DMS79 (cell line): Measurements from ENCODE around the gene MAN1B1.
"Not testable (repeated sequence)": the region's sequence is repeated elsewhere in the genome, so short reads cannot be mapped to it uniquely, and the experiment has no call there.

ENCODE experiments used
- DNase-seq: peaks from one replicate; lab custom pipeline; 2025; lab: John Stamatoyannopoulos, UW

Gene MAN1B1

DNA sequence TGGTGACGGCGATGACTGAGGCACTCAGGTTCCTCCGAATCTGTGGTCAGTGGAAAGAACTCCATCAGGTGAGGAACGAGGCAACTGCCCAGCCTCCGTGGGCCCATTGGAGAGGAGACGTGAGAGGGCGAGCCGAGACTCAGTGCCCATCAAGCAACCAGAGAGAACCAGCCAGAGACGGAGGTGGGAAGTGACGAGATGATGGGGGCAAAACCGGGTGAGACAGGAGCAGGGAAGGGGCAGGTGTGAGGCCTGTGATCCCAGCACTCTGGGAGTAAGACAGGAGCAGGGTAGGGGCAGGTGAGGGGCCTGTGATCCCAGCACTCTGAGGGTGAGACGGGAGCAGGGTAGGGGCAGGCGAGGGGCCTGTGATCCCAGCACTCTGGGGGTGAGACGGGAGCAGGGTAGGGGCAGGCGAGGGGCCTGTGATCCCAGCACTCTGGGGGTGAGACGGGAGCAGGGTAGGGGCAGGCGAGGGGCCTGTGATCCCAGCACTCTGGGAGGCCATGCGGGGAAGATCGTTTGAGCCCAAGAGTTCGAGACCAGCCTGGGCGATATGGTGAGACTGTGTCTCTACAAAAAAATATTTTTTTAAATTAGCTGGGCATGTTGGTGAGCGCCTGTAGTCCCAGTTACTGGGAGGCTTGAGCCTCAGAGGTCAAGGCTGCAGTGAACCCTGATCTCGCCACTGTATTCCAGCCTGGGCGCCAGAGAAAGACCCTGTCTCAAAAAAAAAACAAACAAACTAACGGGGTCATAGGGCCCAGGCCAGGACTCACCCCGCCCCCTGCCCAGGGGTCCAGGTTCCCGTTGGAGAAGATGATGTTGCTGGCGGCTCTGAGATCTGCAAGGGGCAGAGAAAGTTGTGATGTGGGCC lies 24.4 kb downstream of the MAN1B1 start:
- DNase-seq, result no peak

DNA sequence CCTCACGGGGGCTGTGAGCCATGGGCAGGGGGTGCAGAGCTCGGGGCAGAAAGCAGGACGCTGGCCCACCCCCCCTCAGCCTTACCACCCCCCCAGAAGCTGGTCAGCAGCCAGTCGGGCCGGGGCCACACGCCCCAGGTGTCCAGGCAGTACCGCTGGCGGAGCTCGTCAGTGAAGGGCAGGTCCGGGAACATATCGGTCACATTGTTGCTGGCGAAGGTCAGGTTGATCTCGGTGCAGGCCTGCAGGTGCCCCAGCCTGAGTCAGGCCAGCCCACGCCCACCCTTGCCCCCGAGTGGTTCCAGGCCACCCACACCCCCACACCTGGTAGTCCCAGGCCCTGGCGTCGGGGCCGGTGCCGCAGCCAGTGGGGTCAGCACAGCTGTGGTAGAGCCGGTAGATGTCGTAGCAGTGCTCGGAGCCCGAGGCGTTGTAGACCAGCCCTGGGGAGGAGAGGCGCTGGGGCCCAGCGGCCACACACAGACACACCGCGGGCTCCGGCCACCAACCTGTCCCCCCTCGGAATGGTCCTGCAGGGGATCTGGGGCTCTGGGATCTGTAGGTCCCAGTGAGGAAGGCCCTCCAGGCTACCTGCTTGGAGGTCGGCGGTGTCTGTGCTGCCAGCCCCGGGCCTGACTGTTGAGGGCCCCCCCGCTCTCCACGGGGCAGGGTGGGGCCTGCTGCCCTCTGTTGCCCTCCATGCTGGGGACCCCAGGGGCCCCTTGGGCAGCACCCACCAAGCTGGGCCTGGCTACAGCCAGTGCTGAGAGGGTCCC lies 25.2 kb downstream of the MAN1B1 start:
- no peak for DNase-seq

DNA sequence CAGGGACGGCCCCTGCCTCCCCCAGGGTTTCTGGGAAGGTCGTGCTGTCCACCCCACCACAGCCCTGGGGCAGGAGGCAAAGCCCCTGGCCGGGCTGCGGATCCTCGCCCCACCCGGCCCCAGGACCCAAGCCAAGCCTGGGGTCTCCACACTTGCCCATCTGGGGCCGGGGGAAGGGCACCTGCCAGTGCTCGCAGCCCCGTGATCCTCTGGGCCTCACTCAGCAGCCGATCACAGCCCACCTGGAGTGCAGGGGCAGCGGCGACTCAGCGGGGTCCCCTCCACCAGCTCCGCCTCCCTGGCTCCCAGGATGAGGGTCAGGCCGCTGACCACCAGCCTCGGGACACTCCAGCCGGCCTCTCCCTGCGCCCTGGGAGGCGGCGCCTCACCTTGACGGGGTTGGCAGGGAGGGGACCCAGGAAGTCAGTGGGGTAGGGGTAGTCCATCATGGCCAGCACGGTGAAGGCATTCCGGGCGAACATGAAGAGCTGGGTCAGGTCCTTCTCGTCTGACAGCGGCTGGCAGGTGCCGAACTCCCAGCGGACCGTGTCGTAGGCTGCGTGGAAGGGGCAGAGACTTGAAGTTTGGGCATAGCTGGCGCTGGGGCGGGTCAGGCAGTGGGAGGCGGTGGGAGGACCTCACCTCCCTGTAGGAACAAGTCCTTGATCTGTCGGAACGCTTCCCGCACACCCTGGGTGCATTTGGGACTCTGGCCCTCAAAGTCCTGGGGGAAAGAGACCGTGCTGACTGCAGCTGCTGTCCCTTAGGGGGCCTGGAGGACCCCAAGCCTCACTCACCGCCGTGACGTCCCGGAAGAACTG lies 26.0 kb downstream of the MAN1B1 start:
- no peak for DNase-seq

DNA sequence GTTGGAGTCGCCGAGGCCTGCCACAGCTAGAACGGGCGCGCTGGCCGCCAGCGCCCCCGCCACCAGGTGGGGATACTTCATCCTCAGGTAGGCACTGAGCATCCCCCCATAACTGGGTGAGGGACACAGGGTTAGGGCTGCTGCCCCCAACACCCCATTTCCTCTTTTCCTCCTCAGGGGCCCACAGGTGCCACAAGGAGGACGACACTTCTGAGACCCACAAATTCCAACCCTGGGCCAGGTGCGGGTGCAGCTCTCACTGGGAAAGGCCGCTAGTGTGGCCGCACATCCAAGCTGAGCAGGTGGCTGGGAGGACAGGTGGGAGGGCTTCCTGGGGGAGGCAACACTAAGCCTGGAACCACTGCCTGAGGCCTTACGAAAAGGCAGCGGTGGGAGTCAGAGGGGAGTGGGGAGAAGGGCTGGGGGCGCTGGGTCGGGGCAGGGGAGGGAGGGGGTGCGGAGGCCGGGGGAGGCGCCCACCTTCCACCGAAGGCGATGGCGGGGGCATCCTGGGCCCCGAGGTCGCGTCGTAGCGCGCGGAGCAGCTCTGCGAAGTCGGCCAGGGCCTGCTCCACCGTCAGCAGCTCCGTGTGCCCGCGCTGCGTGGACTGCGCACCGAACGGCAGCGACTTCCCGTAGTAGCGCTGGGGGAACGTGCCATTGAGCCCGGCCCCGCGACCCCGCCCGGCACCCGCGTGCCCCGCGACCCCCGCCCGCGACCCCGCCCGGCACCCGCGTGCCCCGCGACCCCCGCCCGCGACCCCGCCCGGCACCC lies 26.8 kb downstream of the MAN1B1 start:
- DNase-seq, result no peak

DNA sequence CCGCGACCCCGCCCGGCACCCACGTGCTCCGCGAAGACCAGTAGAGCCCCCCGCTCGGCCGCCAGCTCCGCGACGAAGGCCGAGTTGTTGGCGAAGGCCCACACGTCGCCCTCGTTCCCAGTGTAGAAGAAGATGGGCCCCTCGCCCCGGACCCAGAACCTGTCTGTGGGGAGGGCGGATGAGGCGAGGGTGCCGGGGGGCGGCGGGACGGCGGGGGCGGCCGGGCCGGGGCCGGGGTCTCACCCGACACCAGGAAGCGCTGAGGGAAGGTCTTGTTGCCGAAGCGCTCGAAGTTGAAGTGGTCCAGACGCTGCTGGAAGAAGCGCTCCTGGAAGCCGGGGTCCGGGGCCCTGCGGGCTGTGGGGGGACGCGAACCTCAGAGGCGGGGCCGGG lies 27.4 kb downstream of the MAN1B1 start:
- no peak for DNase-seq

DNA sequence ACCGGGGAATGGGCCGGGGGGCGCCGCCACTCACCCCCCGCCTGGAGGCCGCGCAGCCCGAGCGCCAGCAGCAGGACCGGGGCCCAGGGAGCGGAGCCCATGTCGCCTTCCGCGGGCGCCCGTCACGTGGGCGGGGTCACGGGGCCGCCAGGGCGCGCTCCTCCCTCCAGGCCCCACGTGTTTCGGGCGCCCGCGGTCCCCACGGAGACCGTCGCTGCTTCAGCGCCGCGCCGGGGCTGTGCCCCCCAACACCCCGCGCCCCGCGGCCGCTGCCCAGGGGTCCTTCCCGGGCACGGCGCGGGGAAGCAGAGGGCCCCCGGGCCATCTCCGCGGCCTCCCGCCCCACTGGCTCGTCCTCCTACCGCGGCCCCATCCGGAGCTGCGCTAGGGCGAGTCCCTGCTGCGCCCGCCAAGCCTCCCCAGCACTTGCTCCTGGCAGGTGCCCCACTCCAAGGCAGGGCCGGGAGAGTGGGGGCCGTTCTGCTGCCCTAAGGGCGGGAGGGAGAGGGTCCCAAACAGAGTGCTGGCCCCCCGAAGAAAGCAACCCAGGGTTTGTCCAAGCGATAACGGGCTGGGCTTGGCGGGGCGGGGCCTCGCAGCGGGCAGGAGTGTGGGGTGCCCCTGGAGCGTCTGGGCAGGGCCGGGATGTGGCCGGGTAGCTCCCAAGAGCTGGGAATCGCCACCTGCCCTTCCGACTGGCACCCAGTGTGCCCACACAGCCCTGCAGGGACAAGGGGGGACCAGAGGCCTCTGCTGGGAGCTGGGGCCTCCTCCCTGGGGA lies 28.0 kb downstream of the MAN1B1 start, which contains the start of gene DPP7:
Gene DPP7 (minus strand): TSS at position 121 of the 781 bp plus-strand sequence. CDS start 20 bp downstream, at position 101.
- no peak for DNase-seq

DNA sequence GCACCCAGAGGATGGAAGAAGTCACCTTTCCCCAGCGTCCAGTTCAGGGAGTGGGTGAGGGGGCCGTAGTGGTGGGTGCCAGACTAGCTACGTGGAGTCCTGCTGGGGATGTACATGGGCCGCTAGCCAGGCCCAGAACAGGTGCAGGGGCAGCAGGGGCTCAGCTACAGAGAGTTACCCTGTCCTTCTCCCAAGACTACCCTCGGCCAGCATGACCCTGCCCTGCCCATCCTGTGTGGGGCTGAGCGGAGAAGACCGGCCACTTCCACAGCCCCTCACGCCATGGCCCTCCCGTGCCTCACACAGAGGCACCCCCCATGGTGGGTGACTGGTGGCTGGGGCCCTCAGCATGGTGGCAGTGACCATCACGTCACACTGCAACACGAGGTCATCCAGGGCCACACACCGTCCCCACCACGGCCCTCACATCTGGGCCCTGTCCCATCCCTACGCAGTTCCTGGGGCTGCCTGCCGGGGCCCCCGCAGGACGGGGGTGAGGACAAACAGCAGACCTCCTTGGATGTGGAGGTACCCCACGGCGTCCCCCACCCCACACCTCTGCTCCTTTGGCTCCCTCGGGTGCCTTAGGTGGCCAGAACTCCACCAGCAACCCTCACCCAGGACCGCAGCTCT lies 28.7 kb downstream of the MAN1B1 start:
- DNase-seq, result no peak

DNA sequence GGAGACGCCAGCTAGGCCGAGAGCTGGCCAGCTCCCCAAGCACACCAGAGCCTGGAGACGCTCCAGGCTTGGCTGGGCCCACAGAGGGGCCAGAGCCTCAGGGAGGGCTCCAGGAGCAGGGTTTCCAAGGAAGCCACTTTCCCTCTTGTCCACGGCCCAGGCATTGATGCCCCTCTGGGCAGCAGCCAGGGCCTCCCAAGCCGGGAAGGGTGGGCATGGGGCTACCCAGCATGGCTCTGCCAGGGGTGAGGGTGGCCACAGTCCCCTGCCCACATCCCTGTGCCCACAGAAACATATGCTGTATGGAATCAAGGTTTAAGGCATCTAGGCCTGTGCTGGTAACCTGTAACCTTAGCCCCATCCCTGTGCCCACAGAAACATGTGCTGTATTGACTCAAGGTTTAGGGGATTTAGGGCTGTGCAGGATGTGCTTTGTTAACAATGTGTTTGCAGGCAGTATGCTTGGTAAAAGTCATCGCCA lies 29.3 kb downstream of the MAN1B1 start:
- no peak for DNase-seq

DNA sequence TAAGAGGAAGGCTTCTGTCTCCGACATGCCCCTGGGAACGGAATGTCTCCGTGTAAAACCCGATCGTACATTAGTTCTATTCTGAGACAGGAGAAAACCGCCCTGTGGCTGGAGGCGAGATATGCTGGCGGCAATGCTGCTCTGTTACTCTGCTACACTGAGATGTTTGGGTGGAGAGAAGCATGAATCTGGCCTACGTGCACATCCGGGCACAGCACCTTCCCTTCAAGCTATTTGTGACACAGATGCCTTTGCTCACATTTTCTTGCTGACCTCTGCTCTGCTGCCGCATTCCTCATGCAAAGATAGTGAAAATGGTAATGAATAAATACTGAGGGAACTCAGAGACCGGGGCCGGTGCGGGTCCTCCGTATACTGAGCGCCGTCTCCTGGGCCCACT lies 29.9 kb downstream of the MAN1B1 start:
- no peak for DNase-seq

DNA sequence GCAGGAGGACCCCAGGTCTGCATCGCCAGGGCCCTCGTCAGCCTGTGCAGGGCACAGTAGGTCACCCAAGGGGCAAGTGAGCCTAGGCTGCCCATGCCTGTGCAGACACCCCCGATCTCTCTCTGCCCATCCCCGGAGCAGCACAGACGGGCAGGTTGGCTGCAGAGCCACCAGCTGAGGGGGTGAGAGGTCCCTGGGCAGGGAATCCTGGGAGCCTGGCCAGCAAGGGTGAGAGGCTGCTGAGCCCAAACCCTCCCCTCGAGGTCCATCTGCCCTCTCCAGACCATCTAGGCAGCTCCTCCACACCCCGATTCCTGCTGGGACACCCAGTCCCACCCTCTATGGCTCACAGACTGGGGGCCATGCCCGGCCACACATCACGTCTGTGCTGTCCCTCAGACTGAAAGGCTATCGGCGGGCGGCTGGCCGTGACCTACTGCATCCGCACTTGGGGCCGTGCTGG lies 30.5 kb downstream of the MAN1B1 start:
- no peak for DNase-seq

DNA sequence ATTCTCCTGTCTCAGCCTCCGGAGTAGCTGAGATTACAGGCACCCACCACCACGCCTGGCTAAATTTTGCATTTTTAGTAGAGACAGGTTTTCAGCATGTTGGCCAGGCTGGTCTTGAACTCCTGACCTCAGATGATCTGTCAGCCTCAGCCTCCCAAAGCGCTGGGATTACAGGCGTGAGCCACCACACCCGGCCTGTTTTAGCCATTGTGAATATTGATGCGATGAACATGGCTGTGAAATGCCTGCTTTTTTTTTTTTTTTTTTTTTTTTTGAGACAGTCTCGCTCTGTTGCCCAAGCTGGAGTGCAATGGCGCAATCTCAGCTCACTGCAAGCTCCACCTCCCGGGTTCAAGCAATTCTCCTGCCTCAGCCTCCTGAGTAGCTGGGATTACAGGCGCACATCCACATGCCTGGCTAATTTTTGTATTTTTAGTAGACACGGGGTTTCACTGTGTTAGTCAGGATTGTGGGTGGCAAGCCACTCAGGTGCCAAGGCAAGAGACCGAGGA lies 31.4 kb downstream of the MAN1B1 start:
- DNase-seq, result not testable (repeated sequence)

DNA sequence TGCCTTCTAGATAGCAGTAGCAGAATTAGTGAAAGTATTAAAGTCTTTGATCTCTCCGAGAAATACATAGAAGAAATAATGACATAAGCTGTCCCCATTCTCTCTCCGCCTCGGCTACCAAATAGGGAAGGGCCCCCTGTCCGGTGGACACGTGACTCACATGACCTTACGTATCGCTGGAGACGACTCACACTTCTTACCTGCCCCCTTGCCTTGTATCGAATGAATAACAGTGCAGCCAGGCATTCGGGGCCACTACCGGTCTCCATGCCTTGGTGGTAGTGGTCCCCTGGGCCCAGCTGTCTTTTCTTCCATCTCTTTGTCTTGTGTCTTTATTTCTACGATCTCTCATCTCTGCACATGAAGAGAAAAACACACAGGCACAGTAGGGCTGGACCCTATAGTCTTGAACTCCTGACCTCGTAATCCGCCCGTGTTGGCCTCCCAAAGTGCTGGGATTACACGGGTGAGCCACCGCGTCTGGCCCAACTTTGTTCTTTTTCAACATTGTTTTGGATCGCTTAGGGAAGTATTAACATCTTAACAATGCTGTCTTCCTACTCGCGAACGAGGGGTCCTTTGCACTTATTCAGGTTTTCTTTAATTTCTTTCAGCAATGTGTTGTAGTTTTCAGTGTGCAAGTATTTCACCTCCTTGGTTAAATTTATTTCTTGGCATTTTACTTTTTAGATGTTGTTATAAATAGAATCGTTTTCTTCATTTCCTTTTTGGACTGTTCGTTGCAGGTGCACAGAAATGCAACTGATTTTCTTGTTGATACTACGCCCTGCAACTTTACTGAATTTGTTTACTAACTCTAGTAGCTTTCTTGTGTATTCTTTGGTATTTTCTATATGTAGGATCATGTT lies 35.4 kb downstream of the MAN1B1 start:
- DNase-seq, result not testable (repeated sequence)

DNA sequence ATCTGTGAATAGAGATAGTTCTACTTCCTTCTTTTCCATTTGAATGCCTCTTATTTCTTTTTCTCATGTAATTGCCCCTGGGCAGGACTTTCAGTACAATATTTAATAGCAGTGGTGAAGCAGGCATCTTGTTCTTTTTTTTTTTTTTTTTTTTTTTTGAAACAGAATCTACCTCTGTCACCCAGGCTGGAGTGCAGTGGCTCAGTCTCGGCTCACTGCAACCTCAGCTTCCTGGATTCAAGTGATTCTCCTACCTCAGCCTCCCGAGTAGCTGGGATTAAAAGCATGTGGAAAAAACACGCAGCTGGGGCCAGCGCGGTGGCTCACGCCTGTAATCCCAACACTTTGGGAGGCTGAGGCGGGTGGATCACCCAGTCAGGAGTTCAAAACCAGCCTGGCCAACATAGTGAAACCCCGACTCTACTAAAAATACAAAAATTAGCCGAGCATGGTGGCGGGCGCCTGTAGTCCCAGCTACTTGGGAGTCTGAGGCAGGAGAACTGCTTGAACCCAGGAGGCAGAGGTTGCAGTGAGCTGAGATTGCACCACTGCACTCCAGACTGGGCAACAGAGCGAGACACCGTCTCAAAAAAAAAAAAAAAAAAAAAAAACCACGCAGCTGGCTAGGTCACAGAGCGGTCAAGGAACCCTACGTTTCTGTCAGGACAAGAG lies 36.1 kb downstream of the MAN1B1 start:
- not testable (repeated sequence) for DNase-seq

DNA sequence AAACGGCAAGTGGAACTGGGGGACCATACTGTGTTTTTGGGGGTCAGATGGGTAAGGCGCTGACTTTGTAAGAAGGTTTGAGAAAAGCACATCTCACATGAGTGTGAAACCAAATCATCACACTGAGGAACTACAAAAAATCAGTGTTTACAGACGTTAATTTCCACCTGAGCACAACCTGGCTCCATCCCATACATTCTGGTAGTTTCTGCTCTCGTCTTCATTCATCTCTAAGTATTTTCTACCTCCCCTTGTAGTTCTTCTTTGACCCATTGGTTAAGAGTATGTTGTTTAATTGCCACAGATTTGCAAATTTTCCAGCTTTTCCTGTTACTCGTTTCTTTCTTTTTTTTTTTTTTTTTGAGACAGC lies 36.7 kb downstream of the MAN1B1 start:
- DNase-seq, result no peak

DNA sequence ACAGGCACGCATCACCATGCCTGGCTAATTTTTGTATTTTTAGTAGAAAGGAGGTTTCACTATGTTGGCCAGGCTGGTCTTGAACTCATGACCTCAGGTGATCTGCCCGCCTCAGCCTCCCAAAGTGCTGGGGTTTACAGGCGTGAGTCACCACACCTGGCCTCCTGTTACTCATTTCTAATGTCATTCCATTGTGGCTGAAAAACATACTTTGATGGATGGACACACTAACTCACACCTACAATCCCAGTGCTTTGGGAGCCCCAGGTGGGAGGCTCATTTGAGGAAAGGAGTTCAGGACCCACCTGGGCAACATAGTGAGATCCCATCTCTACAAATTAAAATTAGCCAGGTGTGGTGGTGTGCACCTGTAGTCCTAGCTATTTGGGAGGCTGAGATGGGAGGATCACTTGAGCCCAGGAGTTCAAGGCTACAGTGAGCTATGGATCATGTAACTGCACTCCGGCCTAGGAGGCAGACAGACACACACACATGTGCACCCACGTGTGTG lies 37.2 kb downstream of the MAN1B1 start:
- DNase-seq, result not testable (repeated sequence)

DNA sequence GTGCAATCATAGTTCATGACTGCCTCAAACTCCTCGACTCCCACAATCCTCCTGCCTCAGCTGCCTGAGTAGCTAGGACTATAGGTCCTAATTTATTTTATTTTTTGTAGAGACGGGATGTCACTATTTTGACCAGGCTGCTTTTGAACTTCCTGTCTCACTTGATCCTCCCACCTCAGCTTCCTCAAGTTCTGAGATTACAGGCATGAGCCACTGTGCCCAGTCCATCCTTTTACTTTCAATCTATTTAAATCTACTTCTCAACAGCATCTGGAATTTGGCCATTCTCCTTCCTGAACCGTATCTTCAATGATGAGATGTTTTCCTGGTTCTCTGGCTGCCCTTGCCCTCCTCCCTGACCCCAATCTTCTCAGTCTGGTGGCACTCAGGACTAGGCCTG lies 40.0 kb downstream of the MAN1B1 start:
- no peak for DNase-seq

DNA sequence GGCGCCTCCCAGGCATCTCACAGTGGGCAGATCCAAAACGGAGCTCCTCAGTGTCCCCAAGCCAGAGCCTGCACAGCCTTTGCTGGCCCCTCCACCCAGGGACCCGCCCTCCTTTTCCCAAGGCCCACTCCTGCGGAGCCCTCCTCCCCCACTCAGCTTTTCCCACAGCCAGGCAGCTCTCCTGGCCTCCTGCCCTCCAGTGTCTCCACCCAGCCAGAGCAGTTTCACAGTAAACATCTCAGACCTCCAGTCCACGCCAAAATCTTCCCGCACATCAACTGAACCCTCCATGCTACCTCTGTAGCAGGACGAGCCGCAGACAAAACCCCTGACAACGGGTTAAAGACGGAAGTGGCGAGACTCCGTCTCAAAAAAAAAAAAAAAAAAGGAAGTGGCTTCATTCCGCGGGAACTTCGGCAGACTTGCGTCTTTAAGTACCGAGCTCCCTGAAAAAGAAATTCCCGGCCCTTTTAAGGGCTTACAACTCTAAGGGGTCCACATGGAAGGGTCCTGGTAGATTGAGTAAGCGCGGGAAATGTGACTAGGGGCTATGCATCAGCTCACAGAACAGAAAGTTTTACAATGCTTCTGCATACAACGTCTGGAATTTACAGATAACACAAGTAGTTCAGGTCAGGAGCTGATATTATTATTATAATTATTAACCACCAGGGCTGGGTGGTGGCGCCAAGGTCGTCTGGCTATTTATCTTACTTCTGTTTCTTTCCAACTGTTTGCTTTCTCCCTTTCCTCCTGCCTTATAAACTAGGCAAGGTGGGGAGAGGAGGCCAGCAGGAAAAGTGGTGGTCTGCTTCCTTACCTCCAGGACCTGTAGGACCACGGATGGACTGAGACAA lies 40.7 kb downstream of the MAN1B1 start:
- DNase-seq, result peak; percentile 71
